Naive thymus-derived CD4-positive, alpha-beta T cell (primary cell): ENCODE results near the gene HMX1. TPM values are rescaled to one million over a fixed set of nuclear protein-coding genes. Genes with fewer than 3 reads are reported as not detected.

ENCODE experiments used
- ATAC-seq: fragments of 150-1000 bp; cut with Tn5 transposase; 2 replicates; pipeline ENCODE4 v1.10.0; 2021; ENCODE audit warnings: mild to moderate bottlenecking, moderate library complexity
- CTCF ChIA-PET: fragments of 350-600 bp; sonication (Branson Sonifier 250); formaldehyde crosslinking; loops from one replicate; lab custom pipeline; 2021; ENCODE audit warnings: antibody characterized with exemption; lab: Charles Lee
- POLR2A ChIA-PET: fragments of 350-600 bp; sonication (Branson Sonifier 250); formaldehyde crosslinking; loops from one replicate; lab custom pipeline; 2021; ENCODE audit warnings: antibody characterized with exemption, inconsistent platforms; lab: Charles Lee
- DNase-seq, 9 donors: peaks; one replicate each; pipeline versions ENCODE4 v3.0.0 to v3.0.0-alpha.2; 2020 to 2022; ENCODE audit warnings: mixed read lengths in 1 of 9
- H3K27ac ChIP-seq: one replicate; pipeline ENCODE4 v1.7.0; 2013; ENCODE audit warnings: mild to moderate bottlenecking, low read depth, low read length, moderate library complexity
- H3K27me3 ChIP-seq, 2 donors: one replicate each; pipeline ENCODE4 v1.7.0; 2013; ENCODE audit warnings: low read length in 2 of 2, mild to moderate bottlenecking in 2 of 2, moderate library complexity in 2 of 2; ENCODE audit not compliant: control insufficient read depth in 2 of 2, insufficient read depth in 2 of 2
- H3K36me3 ChIP-seq, 3 experiments: 1 replicate in 2 of 3; 2 replicates in 1 of 3; pipeline ENCODE4 v1.7.0; 2013; ENCODE audit warnings: low read length in 3 of 3, mild to moderate bottlenecking in 3 of 3, moderate library complexity in 1 of 3; ENCODE audit not compliant: insufficient read depth in 3 of 3, control insufficient read depth in 2 of 3
- H3K4me1 ChIP-seq, 2 donors: one replicate each; pipeline ENCODE4 v1.7.0; 2013; ENCODE audit warnings: low read length in 2 of 2, mild to moderate bottlenecking in 2 of 2, moderate library complexity in 1 of 2; ENCODE audit not compliant: control insufficient read depth in 2 of 2, insufficient read depth in 2 of 2
- H3K4me3 ChIP-seq: 2 replicates; pipeline ENCODE4 v1.7.0; 2013; ENCODE audit warnings: mild to moderate bottlenecking, low read length
- H3K9me3 ChIP-seq, 3 experiments: 1 replicate in 2 of 3; 2 replicates in 1 of 3; pipeline ENCODE4 v1.7.0; 2013; ENCODE audit warnings: low read length in 3 of 3; ENCODE audit not compliant: control insufficient read depth in 2 of 3
- H3K27ac Mint-ChIP-seq, 9 donors: one replicate each; pipeline ENCODE4 v1.8.0; 2020 to 2022; ENCODE audit warnings: mixed read lengths in 9 of 9, mild to moderate bottlenecking in 8 of 9, moderate library complexity in 5 of 9, inconsistent platforms in 2 of 9
- H3K27me3 Mint-ChIP-seq, 5 donors: one replicate each; pipeline ENCODE4 v1.8.0; 2021 to 2022; ENCODE audit warnings: mixed read lengths in 5 of 5, mild to moderate bottlenecking in 1 of 5
- H3K36me3 Mint-ChIP-seq, 5 donors: one replicate each; pipeline ENCODE4 v1.8.0; 2020 to 2022; ENCODE audit warnings: mixed read lengths in 5 of 5, mild to moderate bottlenecking in 3 of 5, inconsistent platforms in 1 of 5
- H3K4me1 Mint-ChIP-seq, 7 donors: one replicate each; pipeline ENCODE4 v1.8.0; 2020 to 2022; ENCODE audit warnings: mixed read lengths in 7 of 7, mild to moderate bottlenecking in 3 of 7, inconsistent platforms in 1 of 7
- H3K4me3 Mint-ChIP-seq, 10 donors: one replicate each; pipeline ENCODE4 v1.8.0; 2020 to 2022; ENCODE audit warnings: mild to moderate bottlenecking in 10 of 10, mixed read lengths in 10 of 10, moderate library complexity in 6 of 10, inconsistent platforms in 2 of 10
- H3K9me3 Mint-ChIP-seq, 11 donors: one replicate each; pipeline ENCODE4 v1.8.0; 2020 to 2022; ENCODE audit warnings: mixed read lengths in 11 of 11, mild to moderate bottlenecking in 4 of 11, inconsistent platforms in 1 of 11, moderate library complexity in 1 of 11
- intact Hi-C, 2 donors: fragments of 100-400 bp; cut with micrococcal nuclease; formaldehyde crosslinking; loops; one replicate each; pipeline ENCODE4 v1.15.1; 2023
- polyA plus RNA-seq, 2 donors: library from polyadenylated mRNA; unstranded; fragments of 300-500 nt; fragmentation: Illumina TruSeq; gene quantifications; one replicate each; pipeline ENCODE4 v1.2.3, GENCODE V29; 2021
- total RNA-seq, 6 experiments: library from RNA in 5 of 6; stranded (reverse) in 5 of 6; gene quantifications; 1 replicate in 5 of 6; 2 replicates in 1 of 6; pipeline ENCODE4 v1.2.3 and lab custom pipeline; 2021 to 2026

HMX1 gene
- total and polyA plus RNA-seq, 7 experiments from 2014 or later, result not detected

DNA sequence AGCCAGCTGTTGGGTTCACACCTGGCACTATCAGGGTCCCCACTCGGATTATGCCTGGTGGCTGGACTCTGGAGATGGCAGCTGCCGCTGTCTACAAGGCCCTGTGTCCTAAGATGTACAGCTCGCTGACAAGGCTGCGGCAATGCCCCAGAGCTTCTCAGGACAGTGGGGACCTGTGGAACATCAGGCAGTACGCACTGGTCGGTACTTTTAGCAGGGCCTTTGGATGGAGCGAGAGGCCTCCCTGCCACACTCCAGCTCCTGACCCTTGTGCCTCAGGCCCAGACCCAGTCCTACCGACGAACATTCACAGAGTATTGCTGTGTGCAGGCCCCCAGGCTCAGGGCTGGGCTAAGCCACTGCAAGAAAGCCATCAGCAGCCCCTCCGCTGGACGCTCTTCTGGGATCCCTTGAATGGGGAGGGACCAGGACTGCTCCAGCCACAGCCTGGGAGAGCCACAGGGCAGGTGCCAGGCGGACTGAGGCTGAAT, 45.7 kb upstream of the HMX1 start:
- peak overlapping the region in 1 of 9 donors; percentile 5 for H3K27ac Mint-ChIP-seq
- H3K4me1 ChIP-seq, result no peaks in the 10 kb centered on the region

DNA sequence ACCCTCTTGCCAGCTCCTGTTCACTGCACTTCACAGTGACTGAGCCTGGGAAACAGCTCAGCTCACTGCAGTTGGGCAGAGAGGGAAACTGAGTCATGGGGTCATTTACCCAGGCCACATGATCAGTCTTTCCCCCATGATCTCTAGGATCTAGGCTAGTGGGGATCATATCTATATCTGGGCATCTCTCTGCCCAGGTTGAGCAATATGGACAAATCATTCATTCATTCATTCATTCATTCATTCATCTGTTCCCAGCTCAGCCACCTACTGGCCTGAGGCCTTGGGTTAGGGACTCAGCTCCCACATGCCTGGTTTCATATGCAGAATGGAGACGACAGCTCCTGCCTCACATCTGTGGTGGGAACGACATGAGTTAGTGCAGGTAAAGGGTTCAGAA, 45.3 kb upstream of the HMX1 start:
- no peak overlapping the region for H3K27ac Mint-ChIP-seq
- ATAC-seq, result no peak
- no peaks in the 10 kb centered on the region for H3K9me3 ChIP-seq
- no peaks in the 10 kb centered on the region for H3K27me3 ChIP-seq
- no peak overlapping the region for H3K4me3 Mint-ChIP-seq
- intact Hi-C loops, result loop anchor here in 1 of 2 donors (5.0 kb wide), 1 partner anchor 450 kb away; no protein-coding TSS in a partner anchor
- peak in 1 of 9 donors; percentile 2 for DNase-seq
- no peaks in the 10 kb centered on the region for H3K36me3 ChIP-seq
- peaks cover 0 to 22% (median 19%) of the 10 kb centered on the region in 5 donors for H3K27me3 Mint-ChIP-seq
- ChIA-PET CTCF (no interaction called here), POLR2A (no interaction called here)
- H3K4me1 Mint-ChIP-seq, result peaks cover 0 to 10% (median 6%) of the 10 kb centered on the region in 7 donors
- no peaks in the 10 kb centered on the region for H3K4me1 ChIP-seq
- H3K36me3 Mint-ChIP-seq, result no peaks in the 10 kb centered on the region
- H3K9me3 Mint-ChIP-seq, result no peaks in the 10 kb centered on the region
- H3K27ac ChIP-seq, result no peak overlapping the region
- no peak overlapping the region for H3K4me3 ChIP-seq

More for the DNA sequence above, 45.7 kb upstream of the HMX1 start:
- Histone ChIP-seq H3K4me3 (no peak overlapping the region), H3K9me3 (no peaks in the 10 kb centered on the region), H3K36me3 (no peaks in the 10 kb centered on the region), H3K27me3 (no peaks in the 10 kb centered on the region), H3K27ac (no peak overlapping the region)
- Mint-ChIP-seq H3K27me3 (peaks cover 0 to 25% (median 22%) of the 10 kb centered on the region in 5 donors), H3K4me3 (no peak overlapping the region), H3K9me3 (no peaks in the 10 kb centered on the region), H3K4me1 (peaks cover 0 to 10% (median 6%) of the 10 kb centered on the region in 7 donors), H3K36me3 (no peaks in the 10 kb centered on the region)
- DNase-seq, result peak in 1 of 9 donors; percentile 1
- intact Hi-C loops, result loop anchor here in 1 of 2 donors (5.0 kb wide), 1 partner anchor 450 kb away; no protein-coding TSS in a partner anchor
- no peak for ATAC-seq
- POLR2A ChIA-PET, result no interaction called here
- CTCF ChIA-PET, result no interaction called here

DNA sequence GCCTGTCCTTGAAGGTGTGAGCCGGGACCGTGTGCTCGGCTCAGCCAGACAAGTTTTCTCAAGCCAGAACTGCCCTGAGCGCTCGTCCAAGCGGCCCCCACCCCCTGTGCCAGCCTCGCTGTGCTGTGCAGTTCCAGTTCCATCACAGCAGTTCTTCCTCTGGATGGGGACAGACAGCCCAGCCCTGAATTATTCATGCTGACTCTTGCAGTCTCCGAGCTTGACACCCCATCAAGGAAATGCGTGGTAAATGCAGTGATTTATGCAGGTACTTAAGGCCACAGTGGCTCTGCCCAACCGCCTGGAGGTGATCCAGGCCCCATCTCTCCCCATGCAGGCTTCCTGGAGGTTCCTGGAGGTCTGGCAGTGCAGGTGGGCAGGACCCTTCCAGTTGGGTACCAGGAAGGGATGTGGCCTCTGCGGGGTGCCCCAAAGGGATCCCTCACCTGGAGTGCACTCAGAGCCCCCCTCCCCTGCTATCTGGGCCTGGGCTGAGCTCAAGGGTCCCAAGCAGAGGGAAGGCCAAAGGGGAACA, 44.8 kb upstream of the HMX1 start:
- Histone ChIP-seq H3K27me3 (no peaks in the 10 kb centered on the region), H3K4me1 (no peaks in the 10 kb centered on the region), H3K36me3 (no peaks in the 10 kb centered on the region), H3K9me3 (no peaks in the 10 kb centered on the region), H3K4me3 (no peak overlapping the region), H3K27ac (no peak overlapping the region)
- Mint-ChIP-seq H3K4me3 (no peak overlapping the region), H3K36me3 (no peaks in the 10 kb centered on the region), H3K9me3 (no peaks in the 10 kb centered on the region), H3K4me1 (peaks cover 0 to 10% (median 6%) of the 10 kb centered on the region in 7 donors), H3K27me3 (peaks cover 0 to 19% (median 15%) of the 10 kb centered on the region in 5 donors), H3K27ac (no peak overlapping the region)
- no peak for DNase-seq
- ChIA-PET POLR2A (no interaction called here), CTCF (no interaction called here)
- no peak for ATAC-seq
- intact Hi-C loops, result loop anchor here in 1 of 2 donors (5.0 kb wide), 1 partner anchor 449 kb away; no protein-coding TSS in a partner anchor

DNA sequence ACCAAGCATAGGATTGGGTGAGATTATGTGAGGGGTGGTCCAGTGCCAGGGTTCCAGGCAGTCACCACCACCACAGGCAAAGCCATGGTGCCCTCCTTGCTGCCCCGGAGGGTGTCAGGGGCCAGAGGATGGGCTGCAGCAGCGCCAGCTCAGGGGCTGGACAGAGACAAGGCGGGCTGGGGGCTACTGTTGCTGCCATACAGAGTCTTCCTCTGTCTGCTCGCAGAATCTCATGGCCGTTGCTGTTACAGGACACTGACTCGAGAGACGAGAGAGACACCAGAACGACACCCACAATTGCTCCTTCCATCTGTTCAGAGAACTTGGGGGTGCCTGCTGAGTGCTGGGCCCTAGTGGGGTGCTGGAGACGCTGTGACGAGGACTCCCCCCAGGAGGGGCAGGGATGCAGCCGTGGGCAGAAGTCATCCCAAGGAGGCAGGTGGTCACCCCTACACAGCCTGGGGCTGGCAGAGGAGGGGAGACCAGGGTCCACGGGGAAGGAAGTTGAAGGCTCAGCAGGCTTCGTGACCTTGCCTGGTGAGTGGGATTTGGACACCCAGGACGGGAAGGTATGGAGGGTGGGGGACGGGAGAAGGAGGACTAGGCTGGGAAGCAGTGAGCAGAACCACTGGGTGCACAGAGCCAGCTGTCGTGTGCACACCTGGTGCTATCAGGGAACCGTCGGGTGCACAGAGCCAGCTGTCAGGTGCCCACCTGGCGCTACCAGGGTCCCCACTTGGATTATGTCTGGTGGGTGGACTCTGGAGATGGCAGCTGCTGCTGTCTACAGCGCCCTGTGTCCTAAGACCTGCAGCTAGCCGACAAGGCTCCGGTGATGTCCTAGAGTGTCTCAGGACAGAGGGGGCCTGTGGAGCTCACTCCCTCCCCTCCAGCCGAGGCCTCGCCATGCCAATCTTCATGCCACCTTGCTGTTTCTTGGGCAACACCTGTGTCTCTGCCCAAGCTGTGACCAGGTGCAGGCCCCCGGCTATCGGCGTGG, 43.9 kb upstream of the HMX1 start:
- no peak overlapping the region for H3K27ac Mint-ChIP-seq
- peaks cover 0 to 18% (median 14%) of the 10 kb centered on the region in 5 donors for H3K27me3 Mint-ChIP-seq
- no peak overlapping the region for H3K4me3 Mint-ChIP-seq
- H3K36me3 ChIP-seq, result no peaks in the 10 kb centered on the region
- H3K9me3 ChIP-seq, result no peaks in the 10 kb centered on the region
- H3K36me3 Mint-ChIP-seq, result no peaks in the 10 kb centered on the region
- H3K4me1 ChIP-seq, result no peaks in the 10 kb centered on the region
- H3K9me3 Mint-ChIP-seq, result no peaks in the 10 kb centered on the region
- CTCF ChIA-PET, result no interaction called here
- H3K4me3 ChIP-seq, result no peak overlapping the region
- no peaks in the 10 kb centered on the region for H3K27me3 ChIP-seq
- DNase-seq (peak in 2 of 9 donors; percentile 3), ATAC-seq (no peak)
- H3K27ac ChIP-seq, result no peak overlapping the region
- POLR2A ChIA-PET, result no interaction called here
- peaks cover 0 to 10% (median 6%) of the 10 kb centered on the region in 7 donors for H3K4me1 Mint-ChIP-seq
- intact Hi-C loops, result loop anchor here in 1 of 2 donors (5.0 kb wide), 1 partner anchor 448 kb away; no protein-coding TSS in a partner anchor

DNA sequence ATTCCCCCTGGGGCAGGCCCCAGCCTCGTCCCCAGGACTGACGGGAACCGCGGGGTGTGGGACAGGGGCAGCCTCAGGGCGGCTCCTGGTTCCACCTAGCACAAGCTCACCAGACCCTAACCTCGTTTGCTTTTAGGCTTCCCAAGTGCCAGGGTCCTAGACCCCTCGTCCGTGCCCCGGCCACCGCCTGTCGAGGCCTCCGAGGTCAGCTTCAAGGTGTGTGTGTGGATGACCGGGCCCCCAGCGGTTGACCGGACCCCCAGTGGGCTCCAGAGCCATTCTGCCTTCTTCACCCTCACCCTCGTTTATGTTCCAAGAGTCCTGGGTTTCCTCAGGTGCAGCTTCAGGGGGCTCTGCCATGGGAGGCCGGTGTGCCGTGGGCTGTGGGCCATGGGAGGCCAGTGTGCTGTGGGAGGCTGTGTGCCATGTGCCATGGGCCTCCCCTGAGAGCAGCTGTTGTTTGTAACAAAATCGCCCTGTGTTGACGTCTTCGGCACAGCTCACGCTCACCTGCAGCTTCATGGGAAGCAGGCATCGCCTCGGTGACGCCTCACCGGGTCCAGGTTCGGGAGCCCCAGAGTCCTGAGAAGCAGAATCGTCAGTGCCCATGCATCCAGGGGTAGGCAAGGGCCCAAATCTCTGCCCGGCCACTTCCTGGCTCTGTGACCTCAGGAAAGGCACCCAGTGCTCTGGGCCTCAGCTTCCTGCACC, 43.0 kb upstream of the HMX1 start:
- no peaks in the 10 kb centered on the region for H3K36me3 Mint-ChIP-seq
- no peak for ATAC-seq
- Histone ChIP-seq H3K27me3 (no peaks in the 10 kb centered on the region), H3K27ac (no peak overlapping the region), H3K36me3 (no peaks in the 10 kb centered on the region), H3K4me3 (no peak overlapping the region), H3K9me3 (no peaks in the 10 kb centered on the region), H3K4me1 (no peaks in the 10 kb centered on the region)
- intact Hi-C loops, result loop anchor here in 1 of 2 donors (5.0 kb wide), 1 partner anchor 447 kb away; no protein-coding TSS in a partner anchor
- POLR2A ChIA-PET, result no interaction called here
- H3K9me3 Mint-ChIP-seq, result no peaks in the 10 kb centered on the region
- no peak overlapping the region for H3K4me3 Mint-ChIP-seq
- H3K27ac Mint-ChIP-seq, result no peak overlapping the region
- peaks cover 0 to 12% (median 10%) of the 10 kb centered on the region in 5 donors for H3K27me3 Mint-ChIP-seq
- H3K4me1 Mint-ChIP-seq, result peaks cover 0 to 10% (median 6%) of the 10 kb centered on the region in 7 donors
- CTCF ChIA-PET, result no interaction called here
- peak in 1 of 9 donors; percentile 2 for DNase-seq

DNA sequence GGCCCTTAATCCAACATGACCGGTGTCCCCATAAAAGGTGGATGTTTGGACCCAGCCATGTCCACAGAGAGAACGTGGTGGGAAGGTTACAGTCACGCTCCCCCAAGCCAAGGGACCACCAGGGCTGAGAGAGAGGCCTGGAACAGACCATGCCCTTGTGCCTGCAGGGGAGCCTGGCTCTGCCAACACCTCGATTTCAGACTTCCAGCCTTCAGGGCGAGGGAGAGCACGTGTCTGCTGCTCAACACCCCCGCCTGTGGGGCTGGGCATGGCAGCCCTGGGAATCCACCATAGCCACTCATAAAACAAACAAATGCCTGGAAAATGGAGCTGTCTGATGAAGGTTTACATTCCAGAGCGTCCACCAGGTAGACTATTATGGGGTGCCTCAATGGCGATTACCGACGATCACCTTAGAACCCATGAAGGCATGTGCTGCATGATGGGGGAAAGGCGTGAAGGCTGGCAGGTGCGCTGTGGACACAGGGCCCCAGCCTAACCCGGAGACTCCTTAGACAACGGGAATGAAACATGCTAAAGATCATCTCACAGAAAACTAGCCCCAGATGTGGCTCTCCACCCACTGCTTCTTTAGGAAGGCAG, 42.3 kb upstream of the HMX1 start:
- DNase-seq (no peak), ATAC-seq (no peak)
- Histone ChIP-seq H3K4me1 (no peaks in the 10 kb centered on the region), H3K36me3 (no peaks in the 10 kb centered on the region), H3K27me3 (no peaks in the 10 kb centered on the region), H3K27ac (no peak overlapping the region), H3K9me3 (no peaks in the 10 kb centered on the region), H3K4me3 (no peak overlapping the region)
- Mint-ChIP-seq H3K36me3 (no peaks in the 10 kb centered on the region), H3K27me3 (peaks cover 0 to 5% (median 4%) of the 10 kb centered on the region in 5 donors), H3K4me3 (no peak overlapping the region), H3K27ac (no peak overlapping the region), H3K9me3 (no peaks in the 10 kb centered on the region), H3K4me1 (peaks cover 0 to 8% (median 3%) of the 10 kb centered on the region in 7 donors)
- intact Hi-C loops, result no loop called here
- CTCF ChIA-PET, result no interaction called here
- POLR2A ChIA-PET, result no interaction called here
